ENCODE results near the gene ASAP2.

Gene ASAP2

DNA sequence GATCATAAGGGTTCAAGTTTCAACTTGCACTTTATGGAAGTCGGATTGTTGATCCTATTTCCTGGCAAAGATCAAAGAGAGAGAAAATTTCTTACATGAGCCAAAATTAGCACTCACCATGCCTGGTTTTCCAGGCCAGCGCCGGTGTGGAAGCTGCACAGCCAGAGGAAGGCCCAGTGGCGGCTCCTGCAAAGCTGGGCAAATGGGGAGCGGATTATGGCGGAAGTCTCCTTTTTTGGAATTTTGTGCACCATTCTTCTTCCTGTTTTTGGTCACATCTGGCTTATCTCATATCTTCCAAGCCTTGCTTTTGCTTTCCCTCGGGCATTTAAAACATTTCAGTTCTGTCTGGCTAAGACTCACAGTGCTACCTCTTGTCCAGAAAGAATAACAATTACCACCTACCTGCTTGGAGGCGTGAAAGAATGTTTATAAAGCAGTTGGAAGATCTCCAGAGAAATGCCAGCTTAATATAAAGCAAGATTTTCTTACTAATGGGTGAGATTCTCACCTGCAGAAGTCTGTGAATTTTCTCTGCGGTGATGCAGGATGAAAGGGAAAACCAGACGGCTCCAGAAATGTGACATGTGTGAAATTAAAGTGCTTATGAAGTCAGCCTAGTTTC is 94.3 kb downstream of the ASAP2 start:
- TF ChIP-seq, protein P1, sequence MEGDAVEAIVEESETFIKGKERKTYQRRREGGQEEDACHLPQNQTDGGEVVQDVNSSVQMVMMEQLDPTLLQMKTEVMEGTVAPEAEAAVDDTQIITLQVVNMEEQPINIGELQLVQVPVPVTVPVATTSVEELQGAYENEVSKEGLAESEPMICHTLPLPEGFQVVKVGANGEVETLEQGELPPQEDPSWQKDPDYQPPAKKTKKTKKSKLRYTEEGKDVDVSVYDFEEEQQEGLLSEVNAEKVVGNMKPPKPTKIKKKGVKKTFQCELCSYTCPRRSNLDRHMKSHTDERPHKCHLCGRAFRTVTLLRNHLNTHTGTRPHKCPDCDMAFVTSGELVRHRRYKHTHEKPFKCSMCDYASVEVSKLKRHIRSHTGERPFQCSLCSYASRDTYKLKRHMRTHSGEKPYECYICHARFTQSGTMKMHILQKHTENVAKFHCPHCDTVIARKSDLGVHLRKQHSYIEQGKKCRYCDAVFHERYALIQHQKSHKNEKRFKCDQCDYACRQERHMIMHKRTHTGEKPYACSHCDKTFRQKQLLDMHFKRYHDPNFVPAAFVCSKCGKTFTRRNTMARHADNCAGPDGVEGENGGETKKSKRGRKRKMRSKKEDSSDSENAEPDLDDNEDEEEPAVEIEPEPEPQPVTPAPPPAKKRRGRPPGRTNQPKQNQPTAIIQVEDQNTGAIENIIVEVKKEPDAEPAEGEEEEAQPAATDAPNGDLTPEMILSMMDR (IDR thresholded peaks at IDR 0.05; ENCODE audit: borderline replicate concordance, insufficient read depth, low read depth, low read length) = no peak
- no peak overlapping the region for H3K4me3 ChIP-seq (ENCODE audit: low read depth, low read length)

DNA sequence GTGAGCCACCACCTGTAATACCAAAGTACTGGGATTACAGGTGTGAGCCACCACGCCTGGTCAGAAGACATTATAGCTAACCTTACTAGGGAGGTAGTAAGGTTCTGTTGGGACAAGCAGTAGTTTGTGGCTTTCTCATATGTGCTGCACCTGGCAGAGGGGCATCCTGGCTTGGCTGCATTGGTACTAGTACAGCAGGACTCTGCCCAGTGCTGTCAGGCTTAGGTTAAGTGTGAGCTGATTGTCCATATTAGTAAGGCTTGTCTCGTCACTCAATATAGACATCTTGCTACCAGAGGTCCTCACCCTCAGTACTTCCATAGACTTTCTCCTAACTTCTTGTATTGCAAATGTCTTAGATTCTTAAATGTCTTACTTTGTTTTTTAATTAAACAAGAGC is 96.1 kb downstream of the ASAP2 start:
- H3K4me3 ChIP-seq (ENCODE audit: low read depth, low read length) = no peak overlapping the region
- TF ChIP-seq, protein P1 (IDR thresholded peaks at IDR 0.05; ENCODE audit: borderline replicate concordance, insufficient read depth, low read depth, low read length) = no peak

DNA sequence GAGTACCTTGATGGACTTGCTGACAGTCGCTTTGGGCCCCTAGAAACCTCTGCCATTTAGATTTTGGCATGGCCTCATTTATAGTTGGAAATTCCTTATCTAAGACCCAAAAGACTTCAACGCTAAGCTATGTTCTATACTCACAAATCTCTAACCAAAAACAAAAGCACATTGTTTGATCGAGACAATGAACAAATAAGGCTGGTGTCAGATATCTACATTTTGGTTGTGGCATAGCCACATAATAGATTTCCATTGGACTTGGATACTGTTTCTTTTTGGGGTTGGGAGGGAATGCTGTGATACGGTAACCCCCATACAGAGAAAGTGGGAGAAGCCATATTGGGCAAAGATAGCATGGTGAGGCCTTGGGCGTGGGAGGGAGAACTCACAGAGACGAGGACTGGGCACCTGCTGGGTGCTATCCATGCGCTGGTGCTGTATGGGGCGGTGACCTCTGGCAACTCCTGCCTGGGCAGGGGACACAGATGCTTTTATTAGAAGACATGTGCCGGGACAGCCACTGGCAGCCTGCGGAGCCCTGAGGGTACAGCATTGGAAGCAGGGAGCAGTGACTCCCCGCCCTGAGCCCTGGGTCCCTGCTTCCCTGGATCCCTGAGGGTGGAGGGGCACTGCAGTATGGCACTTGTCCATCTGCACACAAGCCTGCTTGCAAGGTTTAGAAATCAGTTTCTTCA is 97.1 kb downstream of the ASAP2 start:
- H3K4me3 ChIP-seq (ENCODE audit: low read depth, low read length) = no peak overlapping the region
- TF ChIP-seq, protein P1 (IDR thresholded peaks at IDR 0.05; ENCODE audit: borderline replicate concordance, insufficient read depth, low read depth, low read length) = no peak

DNA sequence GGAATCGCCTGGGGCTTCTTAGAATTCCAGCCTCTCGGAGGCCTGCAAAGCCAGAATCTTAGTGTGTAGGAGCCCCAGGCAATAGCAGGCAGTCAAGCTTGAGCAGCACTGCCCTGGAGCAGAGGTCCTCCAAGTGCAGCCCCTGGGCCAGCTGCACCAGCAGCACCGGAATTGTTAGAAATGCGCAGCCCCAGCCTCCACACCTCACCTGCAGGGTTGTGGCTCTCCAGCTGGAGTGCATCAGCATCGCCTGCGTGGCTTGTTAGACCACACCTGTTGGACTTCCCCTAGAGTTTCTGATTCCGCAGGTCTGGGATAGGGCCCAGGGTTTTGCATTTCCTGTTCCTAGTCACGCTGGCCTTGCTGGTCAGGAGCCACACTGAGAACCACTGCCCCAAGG is 100.3 kb downstream of the ASAP2 start:
- TF ChIP-seq, protein P1 (IDR thresholded peaks at IDR 0.05; ENCODE audit: borderline replicate concordance, insufficient read depth, low read depth, low read length) = no peak
- no peak overlapping the region for H3K4me3 ChIP-seq (ENCODE audit: low read depth, low read length)

DNA sequence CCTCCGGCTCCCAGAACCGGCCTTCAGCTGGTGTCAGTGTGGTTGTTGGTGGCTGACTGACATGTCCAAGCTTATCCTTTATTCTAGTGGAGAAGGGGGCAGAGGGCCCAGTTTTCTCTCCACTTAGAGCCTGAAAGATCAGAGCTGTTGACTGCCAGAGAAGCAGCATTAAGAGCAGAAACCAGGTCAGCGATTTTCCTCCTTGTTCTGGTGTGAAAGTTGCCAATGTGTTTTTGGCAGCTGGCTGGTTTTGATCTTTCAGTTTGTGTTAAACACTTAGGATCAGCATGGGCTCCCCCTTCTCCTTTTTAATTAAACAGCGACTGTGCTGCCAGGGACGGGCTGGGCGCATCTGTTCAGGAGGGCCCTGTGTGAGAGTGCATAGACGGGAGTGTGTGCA is 100.9 kb downstream of the ASAP2 start:
- TF ChIP-seq, protein P1 (IDR thresholded peaks at IDR 0.05; ENCODE audit: borderline replicate concordance, insufficient read depth, low read depth, low read length) = no peak
- no peak overlapping the region for H3K4me3 ChIP-seq (ENCODE audit: low read depth, low read length)

DNA sequence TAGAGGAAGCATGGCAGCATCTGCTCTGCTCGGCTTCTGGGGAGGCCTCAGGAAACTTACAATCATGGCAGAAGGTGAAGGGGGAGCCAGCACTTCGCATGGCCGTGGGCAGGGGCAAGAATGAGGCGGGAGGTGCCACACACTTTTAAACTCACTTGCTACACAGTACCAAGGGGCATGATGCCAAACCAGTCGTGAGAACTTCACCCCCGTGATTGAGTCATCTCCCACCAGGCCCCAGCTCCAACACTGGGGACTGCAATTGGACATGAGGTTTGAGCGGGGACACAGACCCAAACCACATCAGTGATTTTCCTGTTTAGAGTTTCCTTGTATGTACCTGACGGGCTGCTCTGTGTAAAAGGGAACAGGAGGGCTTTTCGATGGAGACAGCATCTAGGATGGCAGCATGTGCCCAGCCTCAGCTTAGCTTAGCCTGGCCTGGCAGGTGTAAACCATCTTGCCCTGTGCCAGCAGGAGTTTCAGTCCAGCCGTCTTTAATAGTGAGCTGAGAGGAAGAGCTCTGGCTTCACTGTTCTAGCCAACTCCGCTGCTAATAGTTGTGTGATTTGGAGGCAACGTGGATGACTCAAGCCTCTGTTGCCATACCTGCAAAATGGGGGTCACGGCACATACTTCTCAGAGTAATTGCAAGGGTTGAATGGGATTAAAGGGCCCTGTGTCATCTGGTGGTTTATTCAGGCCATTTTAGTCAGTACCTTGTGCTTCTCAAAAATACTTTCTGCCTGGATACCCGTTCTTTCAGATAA is 101.8 kb downstream of the ASAP2 start:
- TF ChIP-seq, protein P1 (IDR thresholded peaks at IDR 0.05; ENCODE audit: borderline replicate concordance, insufficient read depth, low read depth, low read length) = no peak
- H3K4me3 ChIP-seq (ENCODE audit: low read depth, low read length) = no peak overlapping the region

Measured in GM12875 (cell line).